Smooth muscle cell (in vitro differentiated cells): Measurements from ENCODE around the gene RERE. TPM values are rescaled to one million over a fixed set of nuclear protein-coding genes. Genes with fewer than 3 reads are reported as not detected.
A peak's percentile ranks its signal among the peaks of the same experiment; 100 is the strongest.

Experiments used
- DNase-seq: peaks from one replicate; lab custom pipeline; 2025; ENCODE audit not compliant: unreplicated experiment; lab: John Stamatoyannopoulos, UW
- H2AFZ ChIP-seq: fragments of 200-600 bp; sonication (generic); 2 replicates; pipeline ENCODE4 v1.6.0; 2016; ENCODE audit warnings: antibody characterized with exemption, low read depth, mild to moderate bottlenecking
- H3F3A ChIP-seq: fragments of 200-600 bp; sonication (generic); 2 replicates; pipeline ENCODE4 v1.6.0; 2017; ENCODE audit warnings: antibody characterized with exemption, low read depth
- H3K27ac ChIP-seq: fragments of 200-600 bp; sonication (generic); 2 replicates; pipeline ENCODE4 v1.5.1; 2016; ENCODE audit warnings: low read depth, mild to moderate bottlenecking
- H3K27me3 ChIP-seq: fragments of 200-600 bp; sonication (generic); 2 replicates; pipeline ENCODE4 v1.6.1; 2016; ENCODE audit warnings: low read depth, mild to moderate bottlenecking
- H3K36me3 ChIP-seq: fragments of 200-600 bp; sonication (generic); 2 replicates; pipeline ENCODE4 v1.5.1; 2016; ENCODE audit warnings: low read depth
- H3K4me1 ChIP-seq: fragments of 200-600 bp; sonication (generic); 2 replicates; pipeline ENCODE4 v1.5.1; 2016; ENCODE audit warnings: low read depth
- H3K4me2 ChIP-seq: fragments of 200-600 bp; sonication (generic); 2 replicates; pipeline ENCODE4 v1.6.0; 2016; ENCODE audit warnings: mild to moderate bottlenecking
- H3K4me3 ChIP-seq: fragments of 200-600 bp; sonication (generic); 2 replicates; pipeline ENCODE4 v1.5.1; 2016; ENCODE audit warnings: mild to moderate bottlenecking
- H3K79me2 ChIP-seq: fragments of 200-600 bp; sonication (generic); 2 replicates; pipeline ENCODE4 v1.6.0; 2016; ENCODE audit warnings: low read depth, mild to moderate bottlenecking
- H3K9ac ChIP-seq: fragments of 200-600 bp; sonication (generic); 2 replicates; pipeline ENCODE4 v1.6.0; 2016; ENCODE audit warnings: low read depth
- H3K9me3 ChIP-seq: fragments of 200-600 bp; sonication (generic); replicated peaks from 2 replicates; pipeline ENCODE4 v1.5.1; 2016; ENCODE audit warnings: low read depth
- H4K20me1 ChIP-seq: fragments of 200-600 bp; sonication (generic); 2 replicates; pipeline ENCODE4 v1.6.0; 2016; ENCODE audit warnings: low read depth
- CTCF ChIP-seq: fragments of 200-600 bp; sonication (generic); IDR thresholded peaks from 2 replicates; pipeline ENCODE4 v1.5.1; 2017; ENCODE audit warnings: borderline replicate concordance, mild to moderate bottlenecking, antibody characterized with exemption; ENCODE audit not compliant: insufficient read depth, poor library complexity, severe bottlenecking
- WGBS: methylation state at CpG from one replicate; pipeline ENCODE4 v1.1.7; 2016; ENCODE audit warnings: low lambda C conversion rate; 5-methylcytosine and 5-hydroxymethylcytosine counted together
- polyA plus RNA-seq: library from polyadenylated mRNA; unstranded; fragments of >200 nt; fragmentation: Nextera tagmentation; extraction: Ambion mirVana; gene quantifications from 2 replicates; pipeline ENCODE4 v1.2.1, GENCODE V29; 2016
- total RNA-seq: library from RNA; depleted of rRNA; stranded (reverse); fragments of >200 nt; gene quantifications from 2 replicates; pipeline ENCODE4 v1.2.3, GENCODE V29; 2014

RERE gene
- total and polyA plus RNA-seq, 2 experiments from 2014 or later = 45.6 to 59.2 TPM

GRCh38 chr1:8629241-8630091, 188.0 kb downstream of the RERE start:
- H3K4me3 ChIP-seq = no peak overlapping the region
- H3F3A ChIP-seq = peaks cover 17% of the 10 kb centered on the region
- no peak for TF ChIP-seq CTCF
- H3K36me3 ChIP-seq = no peaks in the 10 kb centered on the region
- H3K27ac ChIP-seq = peak overlapping the region; percentile 87
- H3K79me2 ChIP-seq = peaks cover 75% of the 10 kb centered on the region
- no peaks in the 10 kb centered on the region for H3K9me3 ChIP-seq
- 60% methylated on average over 7 of the region's 7 CpGs for whole genome bisulfite sequencing
- peak overlapping the region; percentile 47 for H3K4me2 ChIP-seq
- H3K27me3 ChIP-seq = no peaks in the 10 kb centered on the region
- H3K4me1 ChIP-seq = peaks cover 51% of the 10 kb centered on the region
- DNase-seq = no peak
- H2AFZ ChIP-seq = no peak overlapping the region
- peaks cover 73% of the 10 kb centered on the region for H4K20me1 ChIP-seq
- no peak overlapping the region for H3K9ac ChIP-seq

DNA sequence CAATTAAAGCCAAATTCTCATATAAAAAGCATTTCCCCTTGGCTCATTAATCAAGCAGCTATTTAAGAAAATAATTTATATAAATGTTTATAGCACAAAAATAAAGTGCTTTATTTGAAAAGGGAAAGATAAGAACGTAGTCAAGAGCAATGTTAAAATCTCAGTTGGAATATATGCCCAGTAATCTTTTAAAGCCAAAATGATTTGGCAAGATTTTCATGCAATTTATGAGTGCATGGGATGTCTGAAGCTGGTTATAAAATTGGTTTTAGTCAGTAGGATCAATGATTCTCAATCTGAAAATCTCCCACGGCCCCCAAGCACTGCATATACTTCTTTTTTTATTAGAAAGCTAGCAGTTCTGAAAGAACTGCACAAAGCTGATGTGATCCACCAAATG, 188.8 kb downstream of the RERE start:
- no peaks in the 10 kb centered on the region for H3K27me3 ChIP-seq
- peak overlapping the region; percentile 87 for H3K27ac ChIP-seq
- peaks cover 74% of the 10 kb centered on the region for H3K79me2 ChIP-seq
- peaks cover 17% of the 10 kb centered on the region for H3F3A ChIP-seq
- H3K36me3 ChIP-seq = no peaks in the 10 kb centered on the region
- peaks cover 65% of the 10 kb centered on the region for H4K20me1 ChIP-seq
- DNase-seq = no peak
- peak overlapping the region; percentile 47 for H3K4me2 ChIP-seq
- no peak for TF ChIP-seq CTCF
- no peak overlapping the region for H3K4me3 ChIP-seq
- peaks cover 54% of the 10 kb centered on the region for H3K4me1 ChIP-seq
- H3K9me3 ChIP-seq = no peaks in the 10 kb centered on the region
- H2AFZ ChIP-seq = no peak overlapping the region
- no peak overlapping the region for H3K9ac ChIP-seq
- 68% methylated on average over 2 of the region's 2 CpGs for WGBS

DNA sequence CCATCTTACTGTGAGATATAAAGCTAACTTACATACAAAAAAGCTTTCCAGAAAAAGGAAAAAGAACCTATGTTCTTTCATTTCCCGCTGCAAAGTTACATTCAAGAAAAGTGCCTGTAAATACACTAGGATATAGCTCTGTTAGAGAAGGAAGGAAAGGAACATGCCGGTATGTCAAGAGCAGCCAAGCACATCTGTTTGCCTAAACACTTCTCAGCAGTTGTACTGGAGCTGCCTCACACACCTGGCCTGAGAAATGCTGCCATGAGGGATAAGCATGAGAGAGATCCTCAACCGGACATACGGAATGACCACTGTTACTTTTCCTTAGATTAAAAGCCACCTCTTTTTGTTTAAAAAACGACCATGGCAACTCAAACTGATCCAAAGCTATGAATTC, 189.7 kb downstream of the RERE start:
- Histone ChIP-seq H3K27me3 (no peaks in the 10 kb centered on the region), H2AFZ (no peak overlapping the region), H3K27ac (peak overlapping the region; percentile 87), H3K36me3 (no peaks in the 10 kb centered on the region), H4K20me1 (peaks cover 56% of the 10 kb centered on the region), H3K9ac (no peak overlapping the region), H3K4me1 (peaks cover 53% of the 10 kb centered on the region), H3K79me2 (peaks cover 70% of the 10 kb centered on the region), H3K9me3 (no peaks in the 10 kb centered on the region), H3K4me3 (no peak overlapping the region), H3F3A (peaks cover 17% of the 10 kb centered on the region), H3K4me2 (peak overlapping the region; percentile 64)
- TF ChIP-seq CTCF = no peak
- DNase-seq = no peak
- 79% methylated on average over 5 of the region's 5 CpGs for WGBS
